ENCODE measurements around the gene GUCY2C.

GRCh38 chr12:14694970-14695369 is 1.4 kb downstream of the GUCY2C start:
- TF ChIP-seq, protein P1, sequence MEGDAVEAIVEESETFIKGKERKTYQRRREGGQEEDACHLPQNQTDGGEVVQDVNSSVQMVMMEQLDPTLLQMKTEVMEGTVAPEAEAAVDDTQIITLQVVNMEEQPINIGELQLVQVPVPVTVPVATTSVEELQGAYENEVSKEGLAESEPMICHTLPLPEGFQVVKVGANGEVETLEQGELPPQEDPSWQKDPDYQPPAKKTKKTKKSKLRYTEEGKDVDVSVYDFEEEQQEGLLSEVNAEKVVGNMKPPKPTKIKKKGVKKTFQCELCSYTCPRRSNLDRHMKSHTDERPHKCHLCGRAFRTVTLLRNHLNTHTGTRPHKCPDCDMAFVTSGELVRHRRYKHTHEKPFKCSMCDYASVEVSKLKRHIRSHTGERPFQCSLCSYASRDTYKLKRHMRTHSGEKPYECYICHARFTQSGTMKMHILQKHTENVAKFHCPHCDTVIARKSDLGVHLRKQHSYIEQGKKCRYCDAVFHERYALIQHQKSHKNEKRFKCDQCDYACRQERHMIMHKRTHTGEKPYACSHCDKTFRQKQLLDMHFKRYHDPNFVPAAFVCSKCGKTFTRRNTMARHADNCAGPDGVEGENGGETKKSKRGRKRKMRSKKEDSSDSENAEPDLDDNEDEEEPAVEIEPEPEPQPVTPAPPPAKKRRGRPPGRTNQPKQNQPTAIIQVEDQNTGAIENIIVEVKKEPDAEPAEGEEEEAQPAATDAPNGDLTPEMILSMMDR (conservative IDR thresholded peaks at IDR 0.05): no peak
- no peak for TF ChIP-seq ZFX (IDR thresholded peaks at IDR 0.05)

All from C4-2B (cell line).